Activated CD4-positive, alpha-beta T cell treated with anti-CD3 and anti-CD28 coated beads, Interleukin-2, amount 50 U/mL, for 48 hours (primary cell): Measurements from ENCODE around the gene ZSCAN26.

ENCODE experiments used
- DNase-seq, 2 experiments: peaks; one replicate each; pipeline ENCODE4 v3.0.0-alpha.2; 2020

ZSCAN26 gene

GRCh38 chr6:28266962-28267694, at the start of gene ZSCAN26:
Gene ZSCAN26 (plus strand): TSS chr6:28267143. CDS start chr6:28271920, 4,777 bp downstream.
- peak; percentile 83 to 86 for DNase-seq

- no peak for DNase-seq
Observed at GRCh38 chr6:28217890-28218289, 49.1 kb upstream of the ZSCAN26 start.

- DNase-seq = peak; percentile 52 to 61
Observed at GRCh38 chr6:28218312-28219248, 48.4 kb upstream of the ZSCAN26 start.

DNA sequence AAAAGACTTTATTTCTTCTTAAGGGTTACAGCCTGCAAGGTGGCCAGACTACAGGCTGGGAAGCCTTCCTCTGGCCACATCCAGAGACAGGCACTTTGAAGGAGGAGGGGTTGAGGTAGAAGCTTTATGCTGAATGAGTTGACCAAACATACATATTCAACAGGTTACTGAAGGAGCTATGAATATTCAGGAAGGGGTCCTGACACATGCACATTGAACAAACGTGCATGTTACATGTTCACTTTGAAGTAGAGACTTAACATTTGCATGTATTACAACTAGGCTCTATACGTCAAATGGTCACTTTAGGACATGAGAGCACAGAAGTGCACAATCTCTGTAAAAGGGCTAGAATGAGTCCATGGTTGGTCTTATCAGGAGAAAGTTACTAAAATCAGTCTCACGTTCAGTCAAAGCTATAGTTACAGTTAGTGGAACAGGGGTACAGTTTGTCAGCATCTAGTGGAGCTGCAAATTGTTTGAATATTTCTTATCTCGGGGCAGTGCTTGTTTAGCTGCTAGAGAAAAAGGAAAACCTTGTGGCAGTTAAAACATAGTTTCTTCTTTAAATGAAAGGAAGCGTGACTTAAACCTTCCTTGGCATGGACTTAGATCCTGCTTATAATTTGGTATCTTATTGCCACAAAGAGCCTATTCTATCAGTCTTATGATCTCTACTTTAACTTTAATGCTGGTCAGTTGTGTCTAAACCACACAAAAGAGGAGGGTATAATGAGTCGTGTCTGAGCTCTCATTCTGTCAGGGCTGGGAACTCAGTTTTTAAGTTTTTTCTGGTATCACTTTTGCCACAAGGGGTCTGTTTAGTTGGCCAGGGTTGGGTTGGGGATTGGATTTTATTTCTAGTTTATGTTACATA, 46.4 kb upstream of the ZSCAN26 start:
- DNase-seq = no peak

DNA sequence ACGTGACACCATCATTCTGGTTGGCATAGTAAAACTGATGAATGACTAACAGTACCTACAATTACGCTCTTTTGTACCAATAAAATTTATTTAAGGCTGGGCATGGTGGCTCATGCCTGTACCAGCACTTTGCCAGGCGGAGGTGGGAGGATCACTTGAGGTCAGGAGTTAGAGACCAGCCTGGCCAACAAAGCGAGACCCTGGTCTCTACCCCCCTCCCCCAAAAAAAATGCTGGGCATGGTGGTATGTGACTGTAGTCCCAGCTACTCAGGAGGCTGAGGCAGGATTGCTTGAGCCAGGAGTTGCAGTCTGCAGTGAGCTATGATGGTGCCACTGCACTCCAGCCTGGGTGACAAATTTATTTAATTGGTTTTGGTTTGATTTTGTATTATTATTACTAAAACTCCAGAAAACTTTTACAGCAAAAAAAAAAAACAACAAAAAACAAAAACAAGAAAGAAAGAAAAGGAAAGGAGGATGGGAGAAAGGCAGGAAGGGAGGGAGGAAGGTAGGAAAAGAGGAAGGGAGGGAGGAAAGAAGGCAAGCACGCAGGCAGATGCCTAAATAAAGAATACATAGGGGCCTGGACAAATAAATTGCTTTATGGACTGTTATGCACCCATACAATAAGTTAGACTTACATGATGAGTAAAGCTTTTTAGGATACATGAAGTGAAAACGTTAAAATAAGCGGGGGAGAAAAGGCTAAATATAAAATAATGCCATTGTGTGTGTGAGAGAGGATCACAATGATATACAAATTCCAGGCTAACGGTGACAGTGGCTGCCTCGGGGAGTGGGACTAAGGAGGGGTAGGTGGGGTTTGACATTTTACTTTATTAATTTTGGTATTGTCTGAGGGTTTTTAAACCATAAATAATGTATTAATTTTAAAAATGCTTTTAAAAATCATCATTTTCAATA, 42.5 kb upstream of the ZSCAN26 start:
- DNase-seq = no peak

GRCh38 chr6:28225056-28225834, 41.7 kb upstream of the ZSCAN26 start, which contains the start of gene ZSCAN9:
Gene ZSCAN9 (plus strand): TSS chr6:28225275. CDS start chr6:28227085, 1,810 bp downstream.
- DNase-seq = peak; percentile 46 to 61

DNA sequence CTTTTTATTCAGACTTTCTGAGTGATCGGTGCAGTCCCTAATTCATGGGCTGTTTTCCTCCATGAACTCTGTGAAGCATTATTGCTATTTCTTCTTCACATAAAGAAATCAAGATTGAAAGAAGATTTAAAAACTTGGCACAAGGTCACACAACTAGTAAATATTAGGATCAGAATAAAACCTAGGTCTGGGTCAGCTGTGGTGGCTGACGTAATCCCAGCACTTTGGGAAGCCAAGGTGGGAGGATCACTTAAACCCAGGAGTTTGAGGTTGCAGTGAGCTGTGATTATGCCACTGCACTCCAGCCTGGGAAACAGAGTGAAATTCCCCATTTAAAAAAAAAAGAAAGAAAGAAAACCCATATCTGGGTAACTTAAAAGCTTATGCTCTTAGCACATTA, 40.5 kb upstream of the ZSCAN26 start:
- no peak for DNase-seq

- DNase-seq = no peak
Observed at GRCh38 chr6:28232785-28233184, 34.2 kb upstream of the ZSCAN26 start.

DNA sequence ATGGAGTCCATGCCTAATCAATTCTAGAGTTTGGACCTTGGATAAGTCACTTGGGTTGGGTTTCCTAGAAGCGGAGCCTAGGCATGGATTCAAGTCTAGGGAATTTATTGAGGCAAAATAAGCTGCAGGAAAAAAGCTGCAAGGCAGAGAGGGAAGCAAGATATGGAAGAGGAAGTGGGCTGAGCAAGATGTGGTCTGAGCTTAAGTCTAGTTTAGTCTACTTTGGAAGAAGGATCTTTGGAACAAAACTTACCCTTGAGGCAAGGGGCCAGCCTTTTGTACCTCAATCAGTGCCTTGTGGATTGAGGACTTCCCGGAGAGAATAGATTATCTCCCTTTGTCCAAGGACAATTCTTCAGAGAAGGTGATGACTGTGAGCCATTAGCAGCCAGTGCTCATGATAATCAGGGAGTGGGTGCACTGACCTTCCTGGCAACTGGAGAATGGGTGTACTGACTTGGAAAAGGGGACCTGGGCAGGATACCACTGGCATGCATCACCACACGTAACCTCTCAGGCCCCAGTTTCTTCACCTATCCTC, 31.0 kb upstream of the ZSCAN26 start:
- DNase-seq = no peak

DNA sequence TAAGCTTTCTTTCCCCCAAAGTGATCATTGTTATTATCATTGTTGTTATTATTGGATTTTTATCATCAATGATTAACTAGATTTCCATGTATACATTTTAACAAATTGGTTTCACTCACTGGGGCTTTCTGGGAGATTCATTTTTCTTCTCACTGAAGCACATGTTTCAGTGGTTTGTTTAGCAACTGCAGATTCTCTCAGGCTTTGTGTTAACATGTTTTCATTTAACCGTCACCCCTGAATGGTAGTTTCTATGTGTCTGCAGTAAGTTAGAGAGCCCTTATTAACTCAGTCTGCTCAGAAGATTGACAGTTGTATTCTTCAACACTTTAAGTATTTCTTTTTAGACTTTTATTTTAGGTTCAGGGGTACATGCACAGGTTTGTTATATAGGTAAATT, 27.3 kb upstream of the ZSCAN26 start:
- no peak for DNase-seq

DNA sequence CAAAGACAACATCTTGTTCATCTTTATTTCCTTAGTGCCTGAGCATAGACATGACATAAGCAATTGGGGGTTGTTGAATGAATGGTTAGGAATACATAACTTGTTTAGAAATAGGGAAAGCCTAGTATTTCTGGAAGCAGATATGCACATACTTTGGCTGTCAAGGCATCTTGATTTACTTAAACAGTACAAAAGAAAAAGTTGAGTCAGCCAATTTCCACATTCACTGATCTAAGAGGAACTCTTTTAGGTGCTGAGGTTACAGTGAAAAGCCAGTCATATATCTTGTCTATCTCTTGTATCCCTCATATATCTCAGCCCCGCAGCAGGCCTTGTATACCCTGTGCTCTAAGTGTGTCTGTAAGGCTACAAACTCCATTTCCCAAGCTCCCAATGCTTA, 26.5 kb upstream of the ZSCAN26 start:
- DNase-seq = no peak

- no peak for DNase-seq
Observed at GRCh38 chr6:28243946-28244345, 23.0 kb upstream of the ZSCAN26 start.

GRCh38 chr6:28245206-28245941, 21.6 kb upstream of the ZSCAN26 start:
- DNase-seq = no peak

- no peak for DNase-seq
Observed at GRCh38 chr6:28248916-28249315, 18.0 kb upstream of the ZSCAN26 start.

- no peak for DNase-seq
Observed at GRCh38 chr6:28250747-28251146, 16.2 kb upstream of the ZSCAN26 start.

- peak in 1 of 2 experiments; percentile 43 for DNase-seq
Observed at GRCh38 chr6:28251661-28252008, 15.3 kb upstream of the ZSCAN26 start.

DNA sequence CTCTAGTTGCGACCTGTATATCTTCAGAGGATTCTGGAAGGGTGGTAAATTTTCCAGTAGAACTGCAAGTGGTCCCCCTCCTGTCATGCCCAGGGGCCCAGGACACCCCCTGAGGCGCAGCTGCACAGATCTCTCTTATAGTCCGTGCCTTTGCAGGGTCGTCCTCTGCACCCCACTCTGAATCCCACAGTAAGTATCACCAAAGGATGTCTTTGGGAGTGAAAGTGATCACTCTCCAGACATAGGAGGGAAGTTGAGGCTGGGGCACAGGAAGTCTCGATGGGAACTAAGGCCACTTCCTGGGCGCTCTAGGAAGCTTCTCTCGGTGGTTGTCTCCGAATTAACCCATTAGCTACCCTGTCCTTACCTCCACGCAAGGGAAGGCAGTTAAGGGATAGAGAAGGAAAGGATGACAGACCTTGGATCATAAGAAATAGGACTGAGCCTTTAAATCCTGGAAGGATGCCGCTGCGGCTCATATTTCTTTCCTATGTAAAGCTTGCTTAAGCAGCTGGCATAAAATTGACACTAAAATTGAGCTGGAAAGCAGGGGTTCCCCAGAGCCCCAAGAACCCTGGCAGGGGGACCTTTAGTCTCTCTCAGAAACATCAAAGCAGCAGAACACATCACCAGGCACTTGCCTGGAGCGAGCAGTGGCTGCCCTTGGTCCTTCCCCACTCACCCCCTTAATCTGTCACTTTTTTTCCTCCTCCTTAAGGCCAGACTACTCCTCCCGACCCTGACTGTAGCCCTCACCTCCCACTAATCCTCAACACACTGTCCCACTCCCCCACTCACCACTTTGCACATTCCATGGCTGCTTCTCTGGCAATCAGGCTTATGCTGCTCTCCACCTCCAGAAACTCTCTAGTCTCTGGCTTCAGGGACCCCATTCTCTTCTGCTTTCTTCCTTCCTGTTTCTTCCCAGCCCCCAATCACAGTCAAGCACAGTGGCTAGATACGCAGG, 14.7 kb upstream of the ZSCAN26 start, which contains the start of gene ZKSCAN4:
ZKSCAN4 (minus strand) TSS at position 261 of the 967 bp plus-strand sequence. CDS start 289 bp downstream, outside the sequence.
- DNase-seq = peak; percentile 81 to 87

DNA sequence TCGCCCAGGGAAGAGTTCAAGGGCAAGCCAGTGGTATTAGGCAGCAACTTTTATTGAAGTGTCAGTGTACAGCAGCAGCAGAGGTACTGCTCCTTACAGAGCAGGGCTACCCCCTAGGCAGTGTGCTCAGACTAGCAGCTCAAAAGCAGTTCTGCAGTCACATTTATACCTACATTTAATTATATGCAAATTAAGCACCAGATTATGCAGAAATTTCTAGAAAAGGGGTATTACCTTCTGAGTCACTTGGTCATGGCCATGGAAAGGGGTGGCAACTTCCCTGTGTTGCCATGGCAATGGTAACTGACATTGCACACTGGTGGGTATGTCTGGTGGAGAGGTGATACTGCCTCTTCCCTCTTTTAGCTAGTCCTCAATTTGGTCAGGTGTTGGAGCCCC, 12.8 kb upstream of the ZSCAN26 start:
- DNase-seq = no peak
